GM12878 (cell line): ENCODE data around the gene SYCP3. TPM values are rescaled to one million over a fixed set of nuclear protein-coding genes. Genes with fewer than 3 reads are reported as not detected.

Source experiments
- ATAC-seq: fragments of 200-7000 bp; cut with Tn5 transposase; 3 replicates; pipeline ENCODE4 v1.9.1; 2020; ENCODE audit warnings: mild to moderate bottlenecking, moderate library complexity
- BruUV-seq: library from RNA; stranded (reverse); fragments of 400-500 nt; replicated peaks from 2 replicates; lab custom pipeline; 2021; lab: Mats Ljungman, UMichigan
- CTCF ChIA-PET: fragments of 300-600 bp; sonication (Branson Sonifier 250); formaldehyde crosslinking; extraction: SDS; loops from one replicate; lab custom pipeline; 2021; ENCODE audit warnings: inconsistent platforms; lab: Yijun Ruan, JAX
- POLR2A ChIA-PET: fragments of 350-600 bp; formaldehyde crosslinking; extraction: SDS; loops from one replicate; lab custom pipeline; 2021; ENCODE audit warnings: inconsistent platforms; lab: Charles Lee
- RAD21 ChIA-PET: fragments of 300-600 bp; sonication (Branson Sonifier 250); formaldehyde crosslinking; loops from one replicate; lab custom pipeline; 2023; ENCODE audit warnings: antibody characterized with exemption; ENCODE audit not compliant: unreplicated experiment; lab: Charles Lee
- SMC1A ChIA-PET: fragments of 300-600 bp; sonication (Branson Sonifier 250); formaldehyde crosslinking; loops from one replicate; lab custom pipeline; 2023; ENCODE audit not compliant: unreplicated experiment, uncharacterized antibody; lab: Charles Lee
- DNase-seq: peaks from one replicate; pipeline ENCODE4 v3.0.0-alpha.2; 2011; ENCODE audit warnings: low read depth, low spot score
- FAIRE-seq: peaks from 3 replicates; lab custom pipeline; 2011; peaks lifted over from hg19 to GRCh38; lab: Jason Lieb, UNC
- H2AFZ ChIP-seq: 2 replicates; pipeline ENCODE4 v1.6.0; 2011; ENCODE audit warnings: low read depth, low read length, control low read depth; ENCODE audit not compliant: control insufficient read depth
- H3K27ac ChIP-seq: 2 replicates; pipeline ENCODE4 v1.5.1; 2011; ENCODE audit warnings: control low read depth; ENCODE audit not compliant: control insufficient read depth, insufficient read depth
- H3K27me3 ChIP-seq, 2 experiments: replicated peaks in 1 of 2; 2 replicates each; pipeline versions ENCODE4 v1.6.0 to v1.6.1; 2011; ENCODE audit warnings: low read length in 1 of 2; ENCODE audit not compliant: control insufficient read depth in 2 of 2, insufficient read depth in 2 of 2
- H3K36me3 ChIP-seq, 2 experiments: 2 replicates each; pipeline ENCODE4 v1.5.1; 2011; ENCODE audit warnings: low read length in 1 of 2; ENCODE audit not compliant: control insufficient read depth in 2 of 2, insufficient read depth in 2 of 2
- H3K4me1 ChIP-seq: 2 replicates; pipeline ENCODE4 v1.6.1; 2011; ENCODE audit warnings: mild to moderate bottlenecking, low read length, moderate library complexity, mixed read lengths; ENCODE audit not compliant: control insufficient read depth, insufficient read depth
- H3K4me2 ChIP-seq: 2 replicates; pipeline ENCODE4 v1.6.0; 2011; ENCODE audit warnings: control low read depth; ENCODE audit not compliant: control insufficient read depth, insufficient read depth
- H3K4me3 ChIP-seq: fragments of 200-600 bp; sonication (generic); 2 replicates; pipeline ENCODE4 v1.5.1; 2016
- H3K79me2 ChIP-seq: 2 replicates; pipeline ENCODE4 v1.6.0; 2011; ENCODE audit warnings: low read length; ENCODE audit not compliant: control insufficient read depth, insufficient read depth
- H3K9ac ChIP-seq: 2 replicates; pipeline ENCODE4 v1.8.0; 2011; ENCODE audit warnings: low read length, control low read depth, mixed read lengths; ENCODE audit not compliant: control insufficient read depth, insufficient read depth
- H3K9me3 ChIP-seq: replicated peaks from 3 replicates; pipeline ENCODE4 v1.5.1; 2011; ENCODE audit warnings: mild to moderate bottlenecking, low read length; ENCODE audit not compliant: control insufficient read depth, insufficient read depth
- H4K20me1 ChIP-seq: 2 replicates; pipeline ENCODE4 v1.6.0; 2011; ENCODE audit not compliant: control insufficient read depth, insufficient read depth
- CHD4 ChIP-seq: fragments of 200-600 bp; sonication (generic); IDR thresholded peaks from 2 replicates; pipeline ENCODE4 v1.6.1; 2016; ENCODE audit warnings: mild to moderate bottlenecking
- FOXM1 ChIP-seq: IDR thresholded peaks from 2 replicates; pipeline ENCODE4 v1.6.1; 2012; ENCODE audit warnings: low read depth, mild to moderate bottlenecking, inconsistent platforms, low read length, moderate library complexity
- HSF1 ChIP-seq: fragments of 150-350 bp; IDR thresholded peaks from 2 replicates; pipeline ENCODE4 v1.6.1; 2014; ENCODE audit warnings: mild to moderate bottlenecking, low read depth, low read length
- JUNB ChIP-seq: IDR thresholded peaks from 2 replicates; pipeline ENCODE4 v1.6.1; 2016; ENCODE audit warnings: antibody characterized with exemption, mild to moderate bottlenecking
- KLF5 ChIP-seq: fragments of 450-650 bp; IDR thresholded peaks from 2 replicates; pipeline ENCODE4 v1.6.1; 2014; ENCODE audit warnings: mild to moderate bottlenecking; ENCODE audit not compliant: partially characterized antibody
- MTA3 ChIP-seq: IDR thresholded peaks from 2 replicates; pipeline ENCODE4 v1.6.1; 2012; ENCODE audit warnings: low read length, inconsistent platforms, borderline replicate concordance
- NFIC ChIP-seq: IDR thresholded peaks from 2 replicates; pipeline ENCODE4 v1.6.1; 2012; ENCODE audit warnings: low read depth, mild to moderate bottlenecking, inconsistent platforms, low read length, moderate library complexity
- POLR2AphosphoS5 ChIP-seq: IDR thresholded peaks from 2 replicates; pipeline ENCODE4 v1.6.1; 2011; ENCODE audit warnings: mild to moderate bottlenecking, low read length, inconsistent platforms
- RAD21 ChIP-seq: IDR thresholded peaks from 2 replicates; pipeline ENCODE4 v1.6.1; 2011; ENCODE audit warnings: mild to moderate bottlenecking, low read depth, low read length, moderate library complexity; ENCODE audit not compliant: insufficient read depth
- SP1 ChIP-seq: IDR thresholded peaks from one replicate; pipeline ENCODE4 v1.6.1; 2011; ENCODE audit warnings: low read depth, low read length
- SREBF1 ChIP-seq: IDR thresholded peaks from 2 replicates; pipeline ENCODE4 v1.6.1; 2012; ENCODE audit warnings: mild to moderate bottlenecking, low read length
- SRF ChIP-seq, 2 experiments: IDR thresholded peaks; 2 replicates each; pipeline ENCODE4 v1.6.1; 2011; ENCODE audit warnings: low read depth in 2 of 2, low read length in 2 of 2, mild to moderate bottlenecking in 1 of 2, moderate library complexity in 1 of 2
- ZNF207 ChIP-seq: fragments of 450-650 bp; IDR thresholded peaks from 2 replicates; pipeline ENCODE4 v1.6.1; 2014; ENCODE audit warnings: antibody characterized with exemption, mild to moderate bottlenecking, borderline replicate concordance
- ZNF592 ChIP-seq: fragments of 450-650 bp; IDR thresholded peaks from 2 replicates; pipeline ENCODE4 v1.6.1; 2017; ENCODE audit warnings: mild to moderate bottlenecking, moderate library complexity
- WGBS: methylation state at CpG from one replicate; pipeline ENCODE4 v1.1.6; 2016; ENCODE audit warnings: low lambda C conversion rate; ENCODE audit not compliant: insufficient replicate concordance, insufficient coverage; ENCODE audit errors: missing lambda C conversion rate; 5-methylcytosine and 5-hydroxymethylcytosine counted together
- in situ Hi-C: fragments of 300-500 bp; cut with MboI; formaldehyde crosslinking; loops from 9 replicates; pipeline ENCODE4 v1.14.3; 2018; ENCODE audit warnings: mixed read lengths
- intact Hi-C: fragments of 100-400 bp; cut with micrococcal nuclease; formaldehyde crosslinking; loops from one replicate; pipeline ENCODE4 v1.14.2; 2022; ENCODE audit not compliant: unreplicated experiment
- polyA plus RNA-seq, 11 experiments: library from polyadenylated mRNA; depleted of rRNA in 4 of 11; unstranded in 6 of 11; stranded (reverse) in 5 of 11; fragments of >200 nt; fragmentation: Nextera tagmentation in 4 of 11; fragmentation: Illumina TruSeq in 1 of 11; extraction: Ambion mirVana in 4 of 11; extraction: Trizol in 1 of 11; gene quantifications; 1 replicate in 1 of 11; 2 replicates in 10 of 11; pipeline versions ENCODE4 v1.2.1 to v1.2.3, GENCODE V29; 2011 to 2016; ENCODE audit warnings: inconsistent platforms in 2 of 11, missing spikeins in 2 of 11, low read depth in 1 of 11
- total RNA-seq, 4 experiments: library from RNA; depleted of rRNA in 3 of 4; stranded (reverse); fragments of >200 nt in 3 of 4; fragmentation: Illumina TruSeq in 1 of 4; extraction: Trizol in 1 of 4; gene quantifications; 2 replicates each; pipeline versions ENCODE4 v1.2.1 to v1.2.3, GENCODE V29; 2013 to 2021

SYCP3 gene
- total and polyA plus RNA-seq, 10 of the 15 experiments (the other 5 are each of a cell fraction or from before 2014, with no cell fraction given): 0.08 to 0.58 (median 0.21) TPM

- no peaks in the 10 kb centered on the region for H3K27me3 ChIP-seq
- FAIRE-seq (no peak), ATAC-seq (no peak; the same call in 2 of the 3 replicates), DNase-seq (no peak)
- H3K27ac ChIP-seq: no peak overlapping the region
- 4% methylated on average over 3 of the region's 3 CpGs for WGBS
- no TSS peak for BruUV-seq
- no peak overlapping the region for H3K4me3 ChIP-seq
- H3K9me3 ChIP-seq: no peaks in the 10 kb centered on the region
- in situ Hi-C loops: no loop called here
- no peak overlapping the region for H3K9ac ChIP-seq
- no peak for TF ChIP-seq MTA3
- peak; percentile 79 for TF ChIP-seq JUNB
- TF ChIP-seq ZNF592: no peak
- TF ChIP-seq HSF1: no peak
- TF ChIP-seq SRF (IDR thresholded peaks at IDR 0.05; ENCODE audit: low read depth in 2 of 2, low read length in 2 of 2): no peak
- no peak for TF ChIP-seq SREBF1
- no peak for TF ChIP-seq SP1
- no peak for TF ChIP-seq POLR2AphosphoS5
- no peak for TF ChIP-seq RAD21
- 0 out of 2 replicates have a peak, but pooled peaks have one; percentile 25 for TF ChIP-seq NFIC
- no peak for TF ChIP-seq KLF5
- TF ChIP-seq CHD4: no peak
- TF ChIP-seq ZNF207: no peak
- no peak for TF ChIP-seq FOXM1
- CTCF ChIA-PET: interaction anchor here (3.4 to 7.6 kb wide), 2 partner anchors 47 to 57 kb away, joined by 37 to 63 read pairs; partner anchors contain the start of gene GNPTAB
- no peaks in the 10 kb centered on the region for H3K4me1 ChIP-seq
- RAD21 ChIA-PET: interaction anchor here (0.9 kb wide), 1 partner anchor 47 kb away, joined by 3 read pairs; no protein-coding TSS in a partner anchor
- H3K36me3 ChIP-seq: peaks cover 4% of the 10 kb centered on the region in 2 experiments; a peak in 3 of 4 replicates
- no peak overlapping the region for H2AFZ ChIP-seq
- SMC1A ChIA-PET: interaction anchor here (3.3 to 4.0 kb wide), 2 partner anchors 44 to 48 kb away, joined by 17 to 30 read pairs; partner anchors contain the start of gene GNPTAB
- no peaks in the 10 kb centered on the region for H4K20me1 ChIP-seq
- H3K4me2 ChIP-seq: no peak overlapping the region
- no peaks in the 10 kb centered on the region for H3K79me2 ChIP-seq
- intact Hi-C loops: no loop called here
- POLR2A ChIA-PET: interaction anchor here (1.8 kb wide), 1 partner anchor 11 kb away, joined by 5 read pairs; no protein-coding TSS in a partner anchor
Observed at GRCh38 chr12:101782273-101782731, 43.0 kb upstream of the SYCP3 start.
